Muscle layer of duodenum (tissue), 2 donors: ENCODE measurements around the gene LRMDA.

Experiments used
- H3K27ac ChIP-seq: one replicate; pipeline ENCODE4 v1.7.0; 2013; ENCODE audit warnings: mild to moderate bottlenecking, low read length
- H3K27me3 ChIP-seq: one replicate; pipeline ENCODE4 v1.7.0; 2013; ENCODE audit warnings: low read depth, mild to moderate bottlenecking, control low read depth, low read length
- H3K36me3 ChIP-seq, 2 donors: one replicate each; pipeline ENCODE4 v1.7.0; 2013; ENCODE audit warnings: low read length in 2 of 2, control low read depth in 1 of 2, mild to moderate bottlenecking in 1 of 2; ENCODE audit not compliant: insufficient read depth in 2 of 2, control insufficient read depth in 1 of 2
- H3K4me1 ChIP-seq, 2 donors: one replicate each; pipeline ENCODE4 v1.7.0; 2013; ENCODE audit warnings: low read length in 2 of 2, mild to moderate bottlenecking in 2 of 2, control low read depth in 1 of 2, moderate library complexity in 1 of 2; ENCODE audit not compliant: insufficient read depth in 2 of 2, control insufficient read depth in 1 of 2
- H3K4me3 ChIP-seq, 2 donors: one replicate each; pipeline ENCODE4 v1.7.0; 2013; ENCODE audit warnings: low read length in 2 of 2, low read depth in 1 of 2, mild to moderate bottlenecking in 1 of 2
- H3K9me3 ChIP-seq, 2 donors: one replicate each; pipeline ENCODE4 v1.7.0; 2013; ENCODE audit warnings: low read length in 2 of 2, control low read depth in 1 of 2, mild to moderate bottlenecking in 1 of 2; ENCODE audit not compliant: control insufficient read depth in 1 of 2
- donor health status: healthy.

Gene LRMDA

DNA sequence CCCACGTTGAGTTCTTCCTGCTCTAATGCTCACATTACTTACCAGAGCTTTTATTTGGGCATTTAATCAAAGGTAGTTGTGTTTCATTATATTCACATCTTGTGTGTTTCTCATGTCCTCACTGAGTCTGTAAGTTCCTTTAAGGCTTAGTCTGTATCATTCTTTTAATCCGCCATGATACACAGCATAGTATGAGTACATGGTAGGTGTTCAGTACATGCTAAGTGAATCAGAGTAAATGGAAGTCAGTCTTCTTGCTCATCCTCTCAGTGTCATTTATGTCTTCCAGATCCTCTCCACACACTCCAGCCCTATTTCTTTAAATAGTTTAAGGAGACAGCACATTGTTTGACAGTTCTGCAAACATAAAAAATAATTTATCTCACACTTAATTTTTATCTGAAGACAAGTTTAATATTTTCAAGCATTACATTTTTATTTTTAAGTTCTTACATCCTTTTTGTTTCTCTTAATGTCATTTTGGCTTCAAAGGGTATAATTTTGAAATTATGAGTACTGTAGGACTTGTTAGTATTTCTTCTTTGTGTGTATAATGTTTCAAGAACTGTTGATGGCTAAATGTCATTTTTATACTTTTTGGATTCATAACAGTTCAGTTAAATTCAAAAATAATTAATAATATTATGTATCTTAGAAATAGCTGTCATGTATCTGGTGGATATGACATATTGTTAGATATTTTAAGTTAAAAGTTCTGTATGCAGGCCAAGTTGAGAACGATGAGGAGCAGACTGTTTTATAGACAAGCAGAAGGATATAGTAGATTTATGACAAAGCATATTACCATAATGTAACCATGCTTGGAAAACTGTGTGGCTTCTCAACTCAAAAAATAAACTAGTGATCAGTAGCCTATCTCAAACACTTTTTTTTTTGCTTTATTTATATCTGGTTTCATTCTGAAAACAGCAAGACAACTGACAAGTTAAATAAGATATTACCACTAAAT is 342.7 kb downstream of the LRMDA start:
- no peaks in the 10 kb centered on the region for H3K27me3 ChIP-seq
- H3K9me3 ChIP-seq = no peaks in the 10 kb centered on the region
- no peaks in the 10 kb centered on the region for H3K36me3 ChIP-seq
- no peak overlapping the region for H3K27ac ChIP-seq
- H3K4me3 ChIP-seq = no peak overlapping the region
- H3K4me1 ChIP-seq = peaks cover 4 to 7% of the 10 kb centered on the region in 2 donors

DNA sequence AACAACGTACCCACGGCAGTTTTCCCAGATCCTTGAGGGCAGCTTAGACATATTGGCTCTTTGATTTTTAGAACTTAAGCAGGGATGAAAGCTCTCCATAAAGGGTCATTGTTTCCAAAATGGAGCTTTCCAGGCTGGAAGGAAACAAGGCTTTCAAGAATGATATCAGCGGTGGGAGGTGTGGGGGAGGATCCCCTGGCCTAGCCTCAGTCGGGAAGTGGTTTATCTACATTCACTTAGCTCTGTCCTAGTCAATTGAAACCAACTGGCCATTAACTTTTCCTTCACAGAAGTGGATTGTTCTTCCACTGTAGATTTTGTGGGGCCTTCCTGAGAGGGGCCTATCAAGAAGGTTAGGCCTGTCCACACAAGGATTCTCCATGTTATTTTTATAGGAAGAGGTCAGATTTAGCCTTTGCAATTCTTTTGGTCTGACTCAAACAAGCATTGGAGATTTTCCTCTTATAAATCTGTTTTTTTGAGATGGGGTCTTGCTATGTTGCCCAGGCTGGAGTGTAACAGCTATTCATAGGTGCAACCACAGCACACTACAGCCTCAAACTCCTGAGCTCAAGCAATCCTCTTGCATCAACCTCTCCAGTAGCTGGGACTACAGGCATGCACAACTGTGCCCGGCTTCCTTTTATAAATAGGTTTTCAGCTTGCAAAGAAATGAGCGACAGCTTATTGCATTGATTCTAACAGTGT is 343.5 kb downstream of the LRMDA start:
- H3K36me3 ChIP-seq = no peaks in the 10 kb centered on the region
- no peak overlapping the region for H3K27ac ChIP-seq
- no peaks in the 10 kb centered on the region for H3K27me3 ChIP-seq
- H3K4me1 ChIP-seq = peaks cover 4 to 7% of the 10 kb centered on the region in 2 donors
- H3K9me3 ChIP-seq = no peaks in the 10 kb centered on the region
- no peak overlapping the region for H3K4me3 ChIP-seq

DNA sequence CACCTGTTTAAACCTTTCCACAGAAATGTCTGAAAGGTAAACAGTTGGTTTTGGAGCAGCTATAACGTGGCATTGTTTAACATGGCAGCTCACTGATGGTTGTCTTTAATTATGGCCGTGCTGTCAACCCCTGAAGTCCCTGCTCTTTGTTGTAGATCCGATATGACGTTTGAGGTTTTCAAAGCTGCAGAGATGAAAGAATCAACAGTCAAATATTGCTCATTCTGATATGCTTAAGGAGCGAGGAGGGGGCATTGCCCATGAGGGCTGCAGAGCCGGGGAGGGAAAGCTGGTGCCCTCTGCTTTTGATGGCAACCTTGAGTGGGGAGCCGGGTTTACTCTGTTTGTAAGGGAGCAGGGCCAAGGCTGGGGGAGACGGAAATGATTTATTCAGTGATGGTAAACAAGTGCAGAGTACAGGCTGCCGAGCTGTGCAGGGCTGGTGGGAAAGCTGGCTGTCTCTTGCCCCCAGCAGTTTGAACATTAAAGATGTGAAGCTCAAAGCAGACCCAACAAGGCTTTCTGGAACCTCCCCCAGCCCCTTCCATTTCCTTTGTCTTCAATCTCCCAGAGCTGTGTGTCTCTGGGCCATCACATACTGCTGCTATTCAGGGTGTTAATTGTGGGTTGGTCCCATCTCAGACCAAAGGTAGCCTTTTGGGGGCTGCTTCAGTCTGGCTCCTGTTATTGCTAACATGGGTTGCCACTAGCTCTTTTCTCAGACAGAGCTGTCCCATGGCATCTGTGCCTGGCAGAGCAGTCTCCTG is 345.5 kb downstream of the LRMDA start:
- H3K4me3 ChIP-seq = no peak overlapping the region
- no peaks in the 10 kb centered on the region for H3K36me3 ChIP-seq
- H3K4me1 ChIP-seq = peaks cover 0 to 7% of the 10 kb centered on the region in 2 donors
- no peak overlapping the region for H3K27ac ChIP-seq
- no peaks in the 10 kb centered on the region for H3K27me3 ChIP-seq
- no peaks in the 10 kb centered on the region for H3K9me3 ChIP-seq

DNA sequence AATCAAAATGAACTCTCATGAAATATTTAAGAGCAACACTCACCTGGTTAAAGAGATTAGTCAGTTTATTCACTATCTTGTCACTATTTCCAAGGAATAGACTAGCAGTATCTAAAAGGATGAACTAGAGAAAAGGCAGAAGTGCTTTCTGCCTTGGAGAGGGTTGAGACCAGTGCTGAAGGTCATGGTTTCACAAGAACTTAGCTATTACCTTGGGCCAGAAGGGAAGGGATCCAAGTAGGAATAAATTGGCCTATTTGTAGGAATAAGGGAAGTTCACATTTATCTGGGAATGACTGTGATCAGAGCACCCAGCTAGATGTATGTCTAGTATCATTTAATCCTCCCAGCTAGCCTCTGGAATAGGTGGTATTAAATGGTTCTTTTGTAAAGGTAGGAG is 347.2 kb downstream of the LRMDA start:
- Histone ChIP-seq H3K36me3 (no peaks in the 10 kb centered on the region), H3K27ac (no peak overlapping the region), H3K4me1 (peaks cover 0 to 3% of the 10 kb centered on the region in 2 donors), H3K27me3 (no peaks in the 10 kb centered on the region), H3K4me3 (no peak overlapping the region), H3K9me3 (no peaks in the 10 kb centered on the region)

DNA sequence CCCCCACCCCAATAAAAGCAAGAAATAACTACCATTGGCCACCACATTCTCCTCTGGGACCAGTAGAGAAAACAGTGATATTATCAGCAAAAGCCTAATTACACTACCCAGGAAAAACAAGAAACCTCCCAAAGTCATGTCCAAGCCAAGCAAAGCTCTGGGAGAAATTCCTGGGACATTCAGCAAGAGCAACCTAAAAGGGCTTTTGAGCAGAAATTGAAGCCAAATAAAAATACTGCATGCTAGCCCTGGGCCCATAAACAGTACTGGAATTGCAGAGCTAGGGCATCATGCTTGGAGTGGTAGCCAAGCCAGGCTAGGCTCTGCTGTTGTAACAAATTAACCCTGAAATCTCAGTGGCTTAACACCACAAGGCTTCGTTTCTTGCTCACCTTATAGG is 347.9 kb downstream of the LRMDA start:
- Histone ChIP-seq H3K4me1 (no peaks in the 10 kb centered on the region), H3K9me3 (no peaks in the 10 kb centered on the region), H3K27me3 (no peaks in the 10 kb centered on the region), H3K27ac (no peak overlapping the region), H3K4me3 (no peak overlapping the region), H3K36me3 (no peaks in the 10 kb centered on the region)

DNA sequence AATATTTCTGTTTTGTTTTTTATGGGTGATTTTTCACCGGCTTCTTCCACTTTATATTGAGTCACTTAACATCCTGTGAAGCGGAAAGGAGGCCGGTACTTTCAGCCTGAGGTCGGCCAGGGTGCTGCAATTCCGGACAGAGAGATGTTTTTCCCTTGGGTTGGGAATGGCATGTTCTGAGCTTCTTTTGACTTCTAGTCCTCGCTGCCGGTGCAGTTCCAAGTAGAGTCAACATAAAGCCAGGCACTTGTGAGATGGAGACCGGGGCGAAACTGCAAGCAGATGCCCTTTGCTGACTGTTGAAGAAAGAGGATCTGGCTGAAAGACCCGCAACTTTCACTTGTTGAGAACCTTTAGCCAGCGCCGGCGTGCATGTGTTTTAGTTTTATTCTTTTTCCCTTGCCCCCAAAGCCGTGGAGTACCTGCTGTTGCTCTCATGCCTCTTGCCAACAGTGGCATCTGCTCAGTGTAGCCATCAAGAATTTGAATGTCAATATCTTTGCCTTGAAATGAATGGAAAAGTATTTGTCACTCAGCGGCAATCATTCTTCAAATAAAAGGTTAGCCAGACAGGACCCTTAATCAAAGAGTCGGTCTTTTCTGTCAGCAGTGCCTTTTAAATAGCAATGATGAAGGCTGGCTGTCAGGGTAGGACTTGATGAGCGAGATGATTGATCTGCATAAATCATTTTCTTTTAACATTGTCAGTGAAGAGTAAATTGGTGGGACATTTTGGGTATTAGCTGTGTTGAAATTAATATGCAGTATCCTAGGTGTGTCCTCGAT is 351.2 kb downstream of the LRMDA start:
- no peaks in the 10 kb centered on the region for H3K36me3 ChIP-seq
- no peaks in the 10 kb centered on the region for H3K9me3 ChIP-seq
- H3K27ac ChIP-seq = no peak overlapping the region
- no peaks in the 10 kb centered on the region for H3K27me3 ChIP-seq
- no peak overlapping the region for H3K4me3 ChIP-seq
- no peaks in the 10 kb centered on the region for H3K4me1 ChIP-seq

DNA sequence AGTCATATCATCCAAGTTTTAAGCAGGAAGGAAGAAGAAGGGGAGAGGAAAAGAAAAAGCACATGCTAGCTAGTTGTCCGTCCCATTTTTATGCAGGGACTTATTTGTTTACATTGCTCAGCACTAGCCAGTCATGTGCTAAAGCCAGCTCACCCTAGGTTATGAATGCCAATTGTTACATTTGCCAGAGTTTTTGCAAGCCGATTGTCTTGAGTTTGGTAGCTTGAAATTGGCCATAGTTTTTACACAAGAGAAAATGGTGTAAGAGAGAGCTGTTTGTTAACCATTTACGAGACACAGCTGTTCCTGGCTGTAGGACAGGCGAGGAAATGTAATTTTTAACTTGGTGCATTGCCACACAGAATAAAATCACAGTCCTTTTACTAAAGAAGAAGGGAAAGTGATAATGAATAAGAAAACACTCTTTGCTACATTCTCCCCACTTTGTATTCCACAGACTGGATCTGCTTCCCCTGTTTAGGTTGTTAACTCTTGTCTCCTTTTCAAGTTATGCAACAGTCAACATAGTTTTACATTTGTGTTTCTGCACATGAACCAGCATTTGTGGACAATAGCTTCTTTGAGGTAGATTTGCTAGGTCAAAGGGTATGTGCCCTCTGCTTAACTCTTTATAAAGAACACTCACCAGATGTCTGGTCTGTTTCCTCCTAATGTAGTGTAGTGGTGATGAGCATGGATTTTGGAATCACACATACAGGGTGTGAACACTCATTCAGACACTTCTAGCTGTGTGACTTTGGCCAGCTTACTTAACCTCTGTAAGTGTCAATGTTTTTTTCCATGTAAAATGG is 357.2 kb downstream of the LRMDA start:
- Histone ChIP-seq H3K9me3 (no peaks in the 10 kb centered on the region), H3K27ac (peak overlapping the region; percentile 70), H3K4me1 (peaks cover 6 to 16% of the 10 kb centered on the region in 2 donors), H3K27me3 (no peaks in the 10 kb centered on the region), H3K4me3 (peak overlapping the region in 1 of 2 donors; percentile 26), H3K36me3 (no peaks in the 10 kb centered on the region)

DNA sequence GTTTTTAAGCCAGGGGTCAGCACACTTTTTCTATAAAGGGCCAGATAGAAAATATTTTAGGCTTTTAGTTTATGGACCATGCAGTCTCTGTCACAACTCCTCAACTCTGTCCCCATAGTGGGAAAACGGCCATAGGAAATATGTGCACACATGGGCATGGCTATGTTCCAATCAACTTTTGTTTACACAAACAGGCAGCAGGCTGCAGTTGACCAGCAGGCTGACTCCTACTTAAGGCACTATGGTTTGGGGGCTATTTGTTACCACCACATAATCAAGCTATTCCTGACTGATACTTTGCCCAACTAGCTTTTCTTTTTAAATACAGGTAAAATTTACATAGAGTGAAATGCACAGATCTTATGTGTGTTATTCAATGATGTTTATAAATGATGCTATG is 362.4 kb downstream of the LRMDA start:
- Histone ChIP-seq H3K4me1 (peaks cover 0 to 13% of the 10 kb centered on the region in 2 donors), H3K9me3 (peaks cover 0 to 10% of the 10 kb centered on the region in 2 donors), H3K27ac (no peak overlapping the region), H3K4me3 (no peak overlapping the region), H3K36me3 (no peaks in the 10 kb centered on the region), H3K27me3 (no peaks in the 10 kb centered on the region)

DNA sequence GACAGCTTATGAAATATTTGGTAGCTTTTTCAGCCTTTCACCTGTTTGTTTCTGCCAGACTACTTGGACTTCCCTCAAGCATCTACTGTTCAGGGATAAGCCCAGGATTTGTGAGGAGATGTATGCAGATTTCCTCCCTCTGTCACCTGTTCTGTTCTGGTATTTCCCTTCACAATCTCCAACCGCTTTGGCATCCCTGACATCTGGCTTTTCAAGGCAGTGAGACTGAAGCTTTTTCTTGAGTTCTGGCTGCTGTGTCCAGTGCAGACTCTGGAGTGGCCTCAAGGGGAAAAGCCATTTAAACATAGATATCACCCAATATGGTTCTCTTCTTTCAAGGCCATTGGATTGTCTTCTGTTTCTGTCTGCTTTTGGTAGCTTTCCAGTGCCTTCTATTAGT is 369.7 kb downstream of the LRMDA start:
- Histone ChIP-seq H3K36me3 (no peaks in the 10 kb centered on the region), H3K4me1 (peaks cover 0 to 5% of the 10 kb centered on the region in 2 donors), H3K4me3 (no peak overlapping the region), H3K9me3 (peaks cover 0 to 10% of the 10 kb centered on the region in 2 donors), H3K27me3 (no peaks in the 10 kb centered on the region), H3K27ac (no peak overlapping the region)

DNA sequence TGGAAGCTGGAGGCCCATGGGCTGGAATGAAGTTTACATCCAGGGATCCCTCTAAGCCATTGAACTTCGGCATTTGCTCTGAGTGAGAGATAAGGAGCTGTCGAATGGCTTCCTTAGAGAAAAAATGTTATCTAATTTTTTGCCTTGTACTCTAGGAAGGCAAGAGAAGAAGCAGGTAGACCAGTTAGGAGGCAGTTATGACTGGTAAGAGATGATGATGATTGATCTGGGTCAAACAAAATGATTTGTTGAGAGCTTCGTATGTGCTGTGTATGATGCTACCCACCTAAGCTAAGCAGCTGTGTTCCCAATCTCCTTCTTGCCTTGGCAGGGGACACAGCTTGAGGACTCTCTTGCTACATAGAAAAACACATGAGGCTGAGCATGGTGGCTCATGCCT is 370.2 kb downstream of the LRMDA start:
- Histone ChIP-seq H3K36me3 (no peaks in the 10 kb centered on the region), H3K9me3 (peaks cover 0 to 7% of the 10 kb centered on the region in 2 donors), H3K27ac (no peak overlapping the region), H3K4me3 (no peak overlapping the region), H3K4me1 (peaks cover 0 to 5% of the 10 kb centered on the region in 2 donors), H3K27me3 (no peaks in the 10 kb centered on the region)
